ENCODE results near the gene GNAO1.
A peak's percentile ranks its signal among the peaks of the same experiment; 100 is the strongest.

The GNAO1 gene

GRCh38 chr16:56242740-56243139 is 51.5 kb downstream of the GNAO1 start:
- DNase-seq, result no peak

GRCh38 chr16:56244612-56245011 is 53.3 kb downstream of the GNAO1 start:
- no peak for DNase-seq

DNA sequence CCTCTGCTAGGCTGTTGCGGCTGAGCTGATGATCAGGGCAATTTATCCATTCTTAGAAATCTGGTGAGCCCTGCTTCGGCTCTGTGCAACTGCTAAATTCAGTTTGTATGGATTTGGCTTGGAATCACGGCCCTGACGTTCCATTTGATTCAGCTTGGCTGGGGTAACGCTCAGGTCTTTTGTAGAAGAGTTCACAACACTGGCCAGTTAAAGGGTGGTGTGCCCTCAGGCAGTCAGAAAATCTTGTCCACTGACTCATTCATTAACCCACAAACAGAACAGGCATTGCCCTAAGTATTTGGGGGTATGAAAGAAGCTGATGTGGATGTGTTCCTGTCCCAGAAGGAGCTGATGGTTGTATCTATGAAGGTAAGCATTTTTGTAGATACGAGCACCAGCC is 53.9 kb downstream of the GNAO1 start:
- DNase-seq, result no peak

DNA sequence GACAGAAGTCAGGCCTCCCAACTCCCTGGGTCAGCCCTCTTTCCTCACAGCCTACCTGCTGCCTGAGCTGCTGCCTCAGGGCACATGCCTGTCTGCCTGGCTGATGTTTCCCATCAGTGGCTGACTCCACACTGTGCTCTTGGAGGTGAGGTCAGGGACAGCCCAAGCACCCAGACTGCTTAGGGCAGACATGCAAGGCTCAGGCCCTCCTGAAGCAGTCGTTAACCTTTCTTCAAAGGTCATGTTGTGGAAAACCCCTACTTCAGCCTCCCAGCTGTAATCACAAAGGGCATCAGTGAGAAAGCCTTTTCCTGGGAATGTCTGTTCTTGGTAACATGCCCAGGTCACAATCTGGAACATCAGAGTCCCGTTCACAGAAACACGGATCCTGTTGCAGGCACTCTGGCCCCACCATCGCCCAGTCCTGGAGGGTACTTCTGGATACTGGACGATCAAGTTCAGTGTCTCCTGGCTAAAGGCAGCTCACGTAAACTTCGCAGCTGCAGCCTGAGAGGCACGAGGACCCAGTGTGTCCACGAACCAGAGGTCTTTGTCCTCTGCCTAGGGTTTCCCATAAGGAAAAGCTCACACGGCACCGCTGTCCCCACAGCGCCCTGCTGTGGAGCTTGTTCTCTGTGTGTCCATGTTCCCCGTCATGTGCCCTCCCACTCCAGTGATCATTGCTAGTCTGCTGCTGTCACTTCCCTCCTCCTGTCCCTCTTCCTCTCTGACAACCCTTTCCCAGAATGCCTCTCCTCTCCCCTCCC is 54.9 kb downstream of the GNAO1 start:
- DNase-seq, result peak; percentile 32

DNA sequence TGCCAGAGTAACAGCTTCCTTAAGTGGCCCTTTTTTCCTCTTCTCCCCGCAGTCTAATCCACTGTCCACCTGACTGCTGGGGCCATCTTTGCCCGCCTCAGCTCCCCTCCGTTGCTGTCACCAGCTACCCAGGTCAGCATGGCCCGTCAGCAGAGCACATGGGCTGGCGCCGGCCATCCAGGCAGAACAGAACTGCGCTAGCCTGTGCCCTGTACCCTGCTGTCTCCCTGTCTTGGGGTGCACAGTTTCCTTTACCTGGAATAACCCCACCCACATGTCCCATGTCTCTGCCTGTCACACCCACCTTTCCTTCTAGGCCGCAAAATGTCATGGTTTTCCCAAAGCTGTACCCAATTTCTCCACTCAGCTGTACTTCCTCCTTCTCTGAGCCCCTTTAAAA is 55.7 kb downstream of the GNAO1 start:
- no peak for DNase-seq

DNA sequence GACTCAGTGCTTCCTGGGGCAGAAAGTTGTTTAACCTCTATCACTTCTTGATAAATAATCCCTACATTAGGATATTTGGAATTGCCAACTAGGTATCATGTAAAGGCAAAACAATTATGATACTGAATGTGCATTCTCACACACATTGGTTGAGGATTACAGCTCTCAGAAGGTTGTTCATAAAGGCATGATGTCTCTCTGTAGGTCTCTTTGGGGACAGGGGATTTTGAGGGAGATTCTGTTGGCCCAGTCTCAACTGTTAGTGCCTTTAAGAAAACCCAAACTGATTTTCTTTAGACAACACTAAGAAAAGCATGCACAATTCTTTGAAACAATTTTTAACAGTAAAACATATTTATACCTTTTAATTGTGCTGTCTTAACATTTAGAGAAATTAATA is 56.5 kb downstream of the GNAO1 start:
- DNase-seq, result no peak

DNA sequence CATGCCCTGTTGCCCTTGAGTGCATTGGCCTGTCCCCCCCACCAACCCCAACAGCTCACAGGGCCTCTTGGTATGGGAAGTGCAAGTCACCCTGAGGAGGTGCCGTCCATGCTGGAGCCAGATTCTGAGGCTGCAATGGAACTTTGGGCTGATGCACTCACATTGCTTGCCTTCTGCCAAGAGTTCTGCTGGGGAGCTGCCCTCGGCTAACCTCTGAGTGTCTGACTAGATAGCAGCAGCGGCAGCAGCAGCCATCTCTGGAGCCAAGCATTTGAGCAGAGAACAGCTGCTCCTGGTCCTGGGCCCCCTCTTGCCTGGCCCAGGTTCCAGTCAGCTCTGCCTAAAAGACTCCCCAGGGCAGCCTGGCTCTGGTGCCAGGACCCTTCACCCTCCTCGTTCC is 61.5 kb downstream of the GNAO1 start:
- DNase-seq, result no peak

- no peak for DNase-seq
Measured at GRCh38 chr16:56255904-56256303, 64.6 kb downstream of the GNAO1 start.

- DNase-seq, result peak; percentile 34
Measured at GRCh38 chr16:56257239-56257638, 66.0 kb downstream of the GNAO1 start.

DNA sequence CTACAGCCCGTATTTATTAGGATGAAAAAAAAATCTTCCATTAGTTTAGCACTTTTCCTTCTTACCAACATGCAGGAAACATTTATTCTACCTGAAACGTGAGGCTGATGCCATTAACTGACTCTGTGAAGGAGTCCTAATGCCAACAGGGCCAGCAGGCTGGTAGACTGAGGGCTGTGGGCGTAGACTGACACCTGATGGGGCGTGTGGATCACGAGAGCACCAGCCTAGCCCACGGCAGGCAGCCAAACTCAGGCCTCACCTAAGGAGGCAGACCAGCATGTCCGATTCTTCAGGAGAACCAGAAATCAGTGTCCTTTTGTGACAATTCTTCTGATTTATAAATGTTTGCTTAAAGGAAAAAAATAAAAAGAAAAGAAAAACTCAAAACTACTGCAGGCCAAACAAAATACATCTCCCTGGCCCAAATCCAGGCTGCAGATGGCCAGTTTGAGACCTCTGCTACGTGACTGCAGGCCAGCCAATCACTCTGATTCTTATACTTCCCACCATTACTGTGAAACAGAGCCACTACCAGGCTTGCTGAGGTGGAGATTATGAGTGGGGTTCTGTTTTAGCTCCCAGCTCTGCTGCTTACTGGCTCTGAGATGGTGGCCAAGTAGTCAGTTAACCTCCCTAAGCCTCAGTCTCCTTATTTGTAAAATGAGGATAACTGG is 66.5 kb downstream of the GNAO1 start:
- no peak for DNase-seq

- no peak for DNase-seq
Measured at GRCh38 chr16:56258508-56259424, 67.5 kb downstream of the GNAO1 start.

GRCh38 chr16:56259425-56259779 is 68.1 kb downstream of the GNAO1 start:
- DNase-seq, result no peak

GRCh38 chr16:56260378-56261160 is 69.3 kb downstream of the GNAO1 start:
- no peak for DNase-seq

DNA sequence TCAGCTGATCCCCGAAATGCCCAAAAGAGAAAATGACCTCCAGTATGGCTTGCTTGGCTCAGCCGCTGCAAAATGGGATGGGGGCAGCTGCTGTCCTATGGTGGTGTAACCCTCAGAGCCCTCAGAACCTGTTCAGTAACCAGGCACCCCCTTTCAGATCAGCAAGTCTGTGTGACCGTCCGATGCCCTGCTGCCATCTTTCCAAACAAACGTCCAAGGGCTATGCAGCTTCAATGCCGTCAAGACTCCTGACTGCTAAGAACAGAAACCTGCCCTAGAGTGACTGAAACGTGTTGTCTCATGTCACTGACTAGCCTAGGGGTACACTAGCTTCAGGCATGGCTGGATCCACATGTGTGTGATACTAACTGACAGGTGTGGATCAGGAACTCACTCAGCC is 70.4 kb downstream of the GNAO1 start:
- no peak for DNase-seq

DNA sequence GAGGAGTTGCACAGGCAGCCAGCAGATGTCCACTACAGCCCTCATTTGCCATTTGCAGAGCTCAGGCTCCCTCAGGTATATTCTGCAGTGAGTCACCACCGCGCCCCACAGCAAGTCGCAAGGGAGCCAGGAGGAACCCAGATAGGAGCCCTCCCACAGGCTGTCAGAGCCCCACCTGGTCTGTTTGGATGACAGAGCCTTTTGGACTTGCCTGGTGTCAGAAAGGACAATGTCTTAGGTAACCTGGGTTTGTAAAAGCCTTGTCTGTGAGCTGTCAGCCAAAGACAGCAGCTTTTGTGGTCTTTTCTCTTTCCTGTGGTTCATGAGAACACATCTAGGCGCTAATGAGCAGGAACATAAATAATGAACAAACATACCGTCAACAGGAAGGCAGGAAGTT is 70.9 kb downstream of the GNAO1 start:
- DNase-seq, result no peak

GRCh38 chr16:56262551-56263245 is 71.4 kb downstream of the GNAO1 start:
- DNase-seq, result no peak

DNA sequence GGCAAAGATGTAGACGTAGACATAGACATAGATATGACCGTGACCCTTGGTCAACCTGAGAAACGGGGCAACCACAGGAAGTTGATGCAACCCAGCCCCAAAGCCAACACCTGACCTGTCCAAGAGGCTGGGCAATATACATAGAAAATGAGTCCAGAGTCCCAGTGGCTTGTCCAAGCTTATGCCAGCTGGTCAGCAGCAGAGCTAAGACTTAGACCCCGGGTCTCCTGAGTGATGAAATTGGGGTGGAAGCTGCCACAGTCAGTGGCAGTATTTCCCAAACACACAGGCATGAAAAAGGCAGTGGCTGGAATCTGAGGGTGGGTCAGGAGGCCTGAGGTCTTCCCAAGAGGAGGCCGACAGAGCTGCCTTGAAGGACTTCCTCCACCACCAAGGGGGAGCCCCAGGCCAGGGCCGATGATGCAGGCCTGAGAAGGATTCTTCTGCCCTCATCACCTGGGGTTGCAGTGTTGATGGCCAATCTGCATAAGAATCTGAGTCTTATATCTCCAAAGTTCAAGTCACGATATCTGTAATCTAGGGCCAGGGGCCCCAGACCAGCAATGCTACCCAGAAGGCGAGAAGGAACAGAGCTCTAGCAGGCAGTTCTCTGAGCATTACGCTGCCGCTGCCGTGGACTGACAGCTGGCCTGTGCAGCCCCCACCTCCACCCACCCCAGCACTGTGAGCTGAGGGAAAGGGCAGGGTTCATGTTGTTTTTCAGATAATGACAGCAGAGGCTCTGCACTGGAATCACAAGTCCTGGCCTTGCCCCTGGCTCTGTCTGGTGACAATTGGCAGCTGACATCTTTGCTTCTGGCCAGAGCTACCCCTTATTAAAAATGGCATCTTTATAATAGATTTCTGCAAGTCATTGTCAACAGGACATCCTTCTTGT is 72.7 kb downstream of the GNAO1 start:
- DNase-seq, result no peak

DNA sequence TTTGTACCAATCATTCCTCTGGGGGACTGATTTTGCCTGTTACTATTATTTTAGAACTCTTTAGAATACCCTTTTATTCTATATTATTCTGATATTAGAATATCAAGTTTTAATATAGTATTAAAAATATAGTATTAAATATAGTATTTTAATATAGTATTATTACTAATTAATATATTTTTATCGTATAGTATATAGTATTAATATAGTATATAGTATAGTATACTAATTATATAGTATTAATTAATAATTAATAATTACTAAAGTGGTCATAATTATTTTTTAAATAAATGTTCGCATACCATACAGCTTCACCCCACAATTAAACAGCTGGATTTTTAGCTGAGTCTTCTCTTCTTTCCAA is 73.3 kb downstream of the GNAO1 start:
- no peak for DNase-seq

DNA sequence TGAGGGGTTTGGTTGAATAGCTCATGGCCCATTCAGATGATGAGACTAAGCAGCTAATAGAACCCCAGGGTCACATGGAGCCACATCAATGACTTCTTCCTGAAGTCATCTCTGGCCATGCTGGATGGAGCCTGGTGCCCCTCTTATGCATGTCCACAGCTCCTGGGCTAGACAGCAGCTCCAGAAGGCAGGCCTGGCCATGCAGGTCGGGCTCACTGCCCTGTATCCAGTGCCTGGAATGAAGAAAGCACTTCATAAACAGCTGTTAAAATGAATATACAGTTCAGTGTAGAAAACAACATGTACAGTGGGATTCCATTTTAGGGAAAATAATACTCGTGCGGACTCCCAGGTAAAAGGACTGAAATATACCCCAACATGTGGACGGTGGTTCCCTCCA is 73.9 kb downstream of the GNAO1 start:
- DNase-seq, result no peak

DNA sequence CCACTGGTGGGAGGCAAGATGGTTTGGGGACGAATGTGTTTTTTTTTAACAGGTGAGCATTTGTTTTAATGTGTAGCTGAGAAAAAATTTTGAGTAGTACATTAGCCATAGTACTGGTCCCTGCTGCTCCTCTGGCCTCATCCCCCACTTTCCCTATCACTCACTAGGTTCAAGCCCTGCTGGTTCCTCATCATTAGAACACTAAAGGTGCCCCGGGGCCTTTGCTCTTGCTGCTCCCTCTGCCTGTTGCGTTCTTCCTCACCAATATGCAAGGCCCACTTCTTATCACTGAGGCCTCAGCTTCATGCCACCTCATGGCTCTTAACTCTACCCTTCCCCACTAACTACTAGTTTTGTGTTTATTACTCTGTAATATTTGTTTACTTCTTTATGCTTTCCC is 74.5 kb downstream of the GNAO1 start:
- DNase-seq, result no peak

Measured in NCI-H2029 treated with DMSO at 0.1 percent for 48 hours (cell line).